HFF-Myc (cell line): ENCODE data around the gene WIPF2.

ENCODE experiments used
- DNase-seq: peaks from one replicate; pipeline ENCODE4 v3.0.0-alpha.2; 2011; ENCODE audit warnings: low read depth; ENCODE audit errors: extremely low read depth
- H3K4me3 ChIP-seq: replicated peaks from 2 replicates; pipeline ENCODE4 v1.5.1; 2011; ENCODE audit warnings: low read depth, mild to moderate bottlenecking, control low read depth, low read length
- CTCF ChIP-seq: IDR thresholded peaks from 2 replicates; pipeline ENCODE4 v1.5.1; 2012; ENCODE audit warnings: mild to moderate bottlenecking, low read depth, low read length, control low read depth; ENCODE audit errors: missing control alignments

Gene WIPF2

GRCh38 chr17:40323391-40324381 is 104.6 kb downstream of the WIPF2 start:
- peak overlapping the region; percentile 13; the same call in 1 of the 2 replicates for H3K4me3 ChIP-seq
- TF ChIP-seq CTCF = no peak
- DNase-seq = no peak

- TF ChIP-seq CTCF = no peak
- DNase-seq = no peak
Observed at GRCh38 chr17:40325156-40326013, 106.3 kb downstream of the WIPF2 start.

GRCh38 chr17:40326014-40326831 is 107.1 kb downstream of the WIPF2 start:
- H3K4me3 ChIP-seq = no peak overlapping the region
- TF ChIP-seq CTCF = no peak
- no peak for DNase-seq

More at GRCh38 chr17:40325156-40326013, 106.3 kb downstream of the WIPF2 start:
- no peak overlapping the region for H3K4me3 ChIP-seq

GRCh38 chr17:40326832-40327199 is 107.7 kb downstream of the WIPF2 start:
- no peak for DNase-seq
- no peak for TF ChIP-seq CTCF
- no peak overlapping the region for H3K4me3 ChIP-seq

GRCh38 chr17:40327244-40327729 is 108.2 kb downstream of the WIPF2 start:
- DNase-seq = no peak
- TF ChIP-seq CTCF = no peak
- no peak overlapping the region for H3K4me3 ChIP-seq
